Measurements from ENCODE around the gene SERPINA6. TPM values are rescaled to one million over a fixed set of nuclear protein-coding genes. Genes with fewer than 3 reads are reported as not detected.

The SERPINA6 gene
- total RNA-seq, 1 donor from 2014 or later: 1.1 TPM

DNA sequence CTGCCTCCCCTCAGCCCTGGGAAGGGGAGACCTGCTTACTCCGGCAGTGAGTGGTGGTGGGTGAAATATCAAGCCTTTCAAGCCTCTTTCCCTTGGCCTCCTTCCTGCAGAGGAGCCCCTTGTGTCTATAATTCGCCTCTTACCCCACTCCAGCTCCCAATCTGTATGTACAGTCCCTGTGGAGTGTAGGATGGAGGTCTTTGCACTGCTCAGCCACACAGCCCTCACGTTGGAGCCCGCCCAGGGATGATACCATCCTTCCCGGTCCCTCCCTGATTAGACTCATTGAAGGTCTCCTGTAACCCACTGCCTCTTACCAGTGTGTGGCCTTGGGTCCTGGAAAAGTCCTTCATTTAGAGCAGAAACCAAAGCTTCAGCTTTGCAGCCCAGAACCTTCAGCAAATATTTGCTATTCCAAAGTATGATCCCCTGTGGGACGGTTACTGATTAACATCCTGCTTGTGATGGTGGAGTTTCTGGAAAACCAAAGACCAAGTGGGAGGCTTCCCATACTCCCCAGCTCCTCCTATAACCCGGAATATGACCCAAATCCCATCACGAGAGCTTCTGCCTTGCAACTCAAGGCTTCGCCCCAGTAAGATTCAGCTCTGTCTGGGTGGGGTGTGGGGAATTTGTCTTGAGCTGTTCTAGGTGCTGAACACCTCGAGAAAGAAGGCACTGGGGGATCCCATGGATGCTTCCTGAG lies 30.1 kb downstream of the SERPINA6 start, which contains the start of gene SERPINA10:
Gene SERPINA10 (minus strand): TSS at position 397 of the 706 bp plus-strand sequence. CDS start 2,675 bp downstream, outside the sequence.
- no peak within 1 kb of the TSS for H3K4me3 ChIP-seq
- intact Hi-C loops (cut with DNase I): no loop called here

DNA sequence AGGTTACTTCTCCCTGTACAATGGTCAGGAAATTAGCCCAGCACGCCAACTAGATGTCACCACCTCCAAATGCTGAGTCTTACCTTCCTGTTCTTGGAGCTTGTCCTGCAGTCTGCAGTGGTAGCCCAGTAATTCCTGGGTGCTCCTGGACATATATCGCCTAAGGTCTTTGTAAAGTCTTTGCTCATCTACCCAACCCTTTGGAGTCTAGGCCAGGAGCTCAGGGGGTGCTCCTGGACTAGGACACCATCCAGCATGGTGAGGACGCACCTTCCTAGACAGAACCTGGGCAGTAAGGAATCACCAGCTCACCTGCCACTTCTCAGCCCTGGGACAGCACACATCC lies 30.6 kb downstream of the SERPINA6 start:
- Histone ChIP-seq H3K9me3 (no peaks in the 10 kb centered on the region), H3K4me3 (no peak overlapping the region), H3K4me1 (no peaks in the 10 kb centered on the region), H3K27ac (no peak overlapping the region), H3K27me3 (ENCODE audit: low read depth) (peaks cover 6% of the 10 kb centered on the region), H3K36me3 (no peaks in the 10 kb centered on the region)
- intact Hi-C loops (cut with DNase I): no loop called here
- DNase-seq (no peak), ATAC-seq (no peak)
- TF ChIP-seq, protein P1, sequence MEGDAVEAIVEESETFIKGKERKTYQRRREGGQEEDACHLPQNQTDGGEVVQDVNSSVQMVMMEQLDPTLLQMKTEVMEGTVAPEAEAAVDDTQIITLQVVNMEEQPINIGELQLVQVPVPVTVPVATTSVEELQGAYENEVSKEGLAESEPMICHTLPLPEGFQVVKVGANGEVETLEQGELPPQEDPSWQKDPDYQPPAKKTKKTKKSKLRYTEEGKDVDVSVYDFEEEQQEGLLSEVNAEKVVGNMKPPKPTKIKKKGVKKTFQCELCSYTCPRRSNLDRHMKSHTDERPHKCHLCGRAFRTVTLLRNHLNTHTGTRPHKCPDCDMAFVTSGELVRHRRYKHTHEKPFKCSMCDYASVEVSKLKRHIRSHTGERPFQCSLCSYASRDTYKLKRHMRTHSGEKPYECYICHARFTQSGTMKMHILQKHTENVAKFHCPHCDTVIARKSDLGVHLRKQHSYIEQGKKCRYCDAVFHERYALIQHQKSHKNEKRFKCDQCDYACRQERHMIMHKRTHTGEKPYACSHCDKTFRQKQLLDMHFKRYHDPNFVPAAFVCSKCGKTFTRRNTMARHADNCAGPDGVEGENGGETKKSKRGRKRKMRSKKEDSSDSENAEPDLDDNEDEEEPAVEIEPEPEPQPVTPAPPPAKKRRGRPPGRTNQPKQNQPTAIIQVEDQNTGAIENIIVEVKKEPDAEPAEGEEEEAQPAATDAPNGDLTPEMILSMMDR (IDR thresholded peaks at IDR 0.05): no peak

More for the DNA sequence above, 30.1 kb downstream of the SERPINA6 start, which contains the start of gene SERPINA10:
- Histone ChIP-seq H3K27ac (no peak within 1 kb of the TSS), H3K27me3 (ENCODE audit: low read depth) (peaks cover 8% of the 10 kb centered on the region), H3K36me3 (no peaks in the 10 kb centered on the region), H3K9me3 (no peaks in the 10 kb centered on the region), H3K4me1 (no peaks in the 10 kb centered on the region)
- ATAC-seq: no peak
- no peak for DNase-seq
- TF ChIP-seq, protein P1 (IDR thresholded peaks at IDR 0.05): no peak

DNA sequence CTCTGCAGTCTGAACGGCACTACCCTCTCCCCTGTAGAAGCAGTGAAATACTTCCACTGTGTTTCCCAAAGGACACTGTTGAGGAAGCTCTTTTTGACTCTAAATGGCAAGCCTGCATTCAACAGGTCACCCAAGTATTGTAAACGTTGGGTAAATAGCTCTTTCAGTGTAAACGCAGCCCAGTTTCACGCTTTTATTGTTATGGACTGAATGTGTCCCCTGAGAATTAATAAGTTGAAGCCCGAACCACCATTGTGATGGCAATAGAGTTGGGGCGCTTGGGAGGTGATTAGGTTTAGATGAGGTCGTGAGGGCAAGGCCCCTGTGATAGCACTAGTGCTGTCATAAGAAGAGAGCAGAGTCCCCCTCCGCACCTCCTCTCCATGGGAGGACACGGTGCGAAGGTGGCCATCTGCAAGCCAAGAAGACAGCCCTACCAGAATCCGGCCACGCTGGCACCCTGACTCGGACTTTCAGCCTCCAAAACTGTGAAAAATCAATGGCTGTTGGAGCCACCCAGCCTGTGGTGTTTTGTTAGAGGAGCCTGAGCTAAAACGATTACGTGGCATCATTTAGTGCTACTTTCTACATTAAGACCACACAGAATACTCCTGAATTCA lies 31.1 kb downstream of the SERPINA6 start:
- TF ChIP-seq, protein P1 (IDR thresholded peaks at IDR 0.05): no peak
- Histone ChIP-seq H3K36me3 (no peaks in the 10 kb centered on the region), H3K4me1 (no peaks in the 10 kb centered on the region), H3K4me3 (no peak overlapping the region), H3K27ac (no peak overlapping the region), H3K27me3 (ENCODE audit: low read depth) (peaks cover 6% of the 10 kb centered on the region), H3K9me3 (no peaks in the 10 kb centered on the region)
- ATAC-seq (no peak), DNase-seq (no peak)
- intact Hi-C loops (cut with DNase I): no loop called here

DNA sequence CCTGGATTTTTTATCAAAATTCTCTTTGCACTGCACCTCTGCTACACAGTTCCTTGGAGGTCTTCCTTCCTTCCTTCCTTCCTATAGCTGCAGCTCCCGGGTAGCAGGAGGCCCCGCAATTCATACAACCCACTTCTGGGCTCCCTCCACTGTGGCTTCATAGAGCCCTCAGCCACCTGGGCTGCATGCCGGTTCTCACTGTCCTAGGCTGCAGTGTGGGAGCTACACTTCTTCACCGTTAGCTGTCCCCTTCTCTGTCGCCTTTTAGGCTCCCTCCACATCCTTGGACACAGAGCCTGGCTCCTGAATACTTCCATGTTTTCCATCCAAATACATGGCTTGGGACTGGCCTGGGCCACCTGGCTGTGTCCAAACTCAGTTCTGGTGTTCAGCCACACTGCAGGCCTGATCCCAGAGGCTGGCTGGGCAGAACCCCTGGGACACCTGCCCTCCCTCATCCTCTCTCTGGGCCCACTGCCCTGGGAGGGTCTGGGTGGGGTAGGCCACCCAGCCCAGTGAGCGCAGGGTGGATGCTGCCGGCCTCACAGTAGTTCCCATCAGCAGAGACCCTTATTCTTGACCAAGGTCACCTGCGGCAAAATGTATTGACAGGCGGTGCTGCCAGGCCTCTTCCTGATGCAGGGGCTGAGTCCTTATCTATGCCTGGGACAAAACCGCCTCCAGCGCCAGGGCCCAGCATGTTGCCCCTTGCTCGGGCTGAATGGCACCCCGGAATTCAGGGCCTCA lies 31.8 kb downstream of the SERPINA6 start:
- TF ChIP-seq, protein P1 (IDR thresholded peaks at IDR 0.05): no peak
- ATAC-seq (no peak), DNase-seq (no peak)
- H3K9me3 ChIP-seq: no peaks in the 10 kb centered on the region
- no peaks in the 10 kb centered on the region for H3K4me1 ChIP-seq
- no peak overlapping the region for H3K4me3 ChIP-seq
- H3K27me3 ChIP-seq (ENCODE audit: low read depth): peaks cover 4% of the 10 kb centered on the region
- intact Hi-C loops (cut with DNase I): no loop called here
- no peaks in the 10 kb centered on the region for H3K36me3 ChIP-seq
- no peak overlapping the region for H3K27ac ChIP-seq

DNA sequence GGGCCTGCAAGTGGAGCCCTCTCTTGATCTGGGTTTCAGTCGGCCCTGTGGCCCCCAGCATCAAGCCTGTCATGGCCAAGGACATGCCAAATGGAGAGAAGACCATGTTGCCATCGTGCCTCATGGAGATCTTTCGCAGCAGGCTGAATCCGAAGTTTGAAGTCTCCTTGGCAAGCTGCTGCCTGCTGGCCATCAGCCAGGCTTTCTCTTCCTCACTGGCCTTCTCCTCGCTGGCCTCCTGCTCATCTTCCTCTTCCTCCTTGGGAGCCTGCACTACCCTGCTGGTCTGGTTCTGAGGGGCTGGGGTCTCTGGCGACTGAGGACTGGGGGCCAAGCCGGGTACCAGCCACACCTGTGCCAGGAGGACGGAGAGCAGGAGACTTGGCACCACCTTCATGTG lies 32.9 kb downstream of the SERPINA6 start:
- H3K27ac ChIP-seq: no peak overlapping the region
- H3K27me3 ChIP-seq (ENCODE audit: low read depth): no peaks in the 10 kb centered on the region
- H3K4me3 ChIP-seq: no peak overlapping the region
- DNase-seq (no peak), ATAC-seq (no peak)
- intact Hi-C loops (cut with DNase I): no loop called here
- no peaks in the 10 kb centered on the region for H3K36me3 ChIP-seq
- no peaks in the 10 kb centered on the region for H3K4me1 ChIP-seq
- H3K9me3 ChIP-seq: no peaks in the 10 kb centered on the region
- TF ChIP-seq, protein P1 (IDR thresholded peaks at IDR 0.05): no peak
